SK-N-MC (cell line): ENCODE data around the gene PYY.

Source experiments
- EZH2 ChIP-seq: fragments of 200-600 bp; sonication (generic); IDR thresholded peaks from one replicate; pipeline ENCODE4 v1.6.1; 2017; ENCODE audit warnings: antibody characterized with exemption
- FOXP2 ChIP-seq: optimal IDR thresholded peaks from 2 replicates; pipeline ENCODE3; 2011; ENCODE audit warnings: mild to moderate bottlenecking, moderate library complexity; ENCODE audit not compliant: insufficient read depth; ENCODE audit errors: extremely low read length, control extremely low read depth

- TF ChIP-seq EZH2 (no peak), FOXP2 (no peak)
Measured at GRCh38 chr17:43976963-43977837, 23.5 kb upstream of the PYY start.
